ENCODE measurements around the gene C1QTNF7.

GRCh38 chr4:15416357-15417232, 11.2 kb upstream of the C1QTNF7 start:
- TF ChIP-seq CTCF (IDR thresholded peaks at IDR 0.05; ENCODE audit: insufficient read depth, low read depth, low read length), result no peak
- no peak for TF ChIP-seq EZH2 (IDR thresholded peaks at IDR 0.05; ENCODE audit: insufficient read depth, low read length)

Data from astrocyte (in vitro differentiated cells and primary cell).